ENCODE data around the gene TBC1D22A.

TBC1D22A gene

GRCh38 chr22:47067321-47067890 is 305.0 kb downstream of the TBC1D22A start:
- intact Hi-C loops (cut with DNase I) = no loop called here
- peak in 2 of 42 donors; percentile 9 to 19 for DNase-seq

DNA sequence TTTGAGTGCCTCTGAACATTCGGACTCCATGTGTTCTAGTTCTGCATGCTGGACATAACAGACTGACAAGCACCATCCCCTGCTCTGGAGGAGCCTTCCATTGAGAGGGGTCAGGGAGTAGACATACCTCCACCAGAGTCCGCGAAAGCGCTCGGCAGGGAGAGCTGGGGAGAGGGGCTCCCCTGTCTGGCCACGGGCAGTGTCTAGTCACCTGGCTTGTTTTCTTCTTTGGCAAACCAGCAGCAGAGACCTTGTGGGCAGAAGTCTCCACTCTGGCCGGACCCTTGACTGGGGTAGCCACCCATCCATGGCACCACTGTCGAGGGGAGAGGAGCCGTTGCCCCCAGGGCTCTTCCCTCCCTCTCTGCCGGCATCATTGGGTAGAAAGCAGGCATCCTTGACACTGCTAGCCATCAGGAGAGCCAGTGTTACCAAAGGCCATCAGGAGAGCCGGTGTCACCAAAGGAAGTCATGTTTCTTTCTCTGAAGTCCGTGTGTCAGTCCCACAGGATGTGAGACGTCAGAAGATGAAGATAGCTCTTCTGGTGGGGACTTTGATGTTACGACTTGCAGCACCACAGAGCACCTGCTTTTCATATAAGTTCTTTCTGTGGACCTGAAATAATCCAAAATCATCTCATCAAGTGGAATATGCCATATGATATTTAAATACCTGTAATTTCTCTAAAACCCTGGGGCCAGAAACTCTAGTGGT is 305.6 kb downstream of the TBC1D22A start:
- peak in 2 of 42 donors; percentile 9 to 21 for DNase-seq
- intact Hi-C loops (cut with DNase I) = no loop called here

GRCh38 chr22:47068626-47068996 is 306.2 kb downstream of the TBC1D22A start:
- no peak for DNase-seq
- intact Hi-C loops (cut with DNase I) = no loop called here

DNA sequence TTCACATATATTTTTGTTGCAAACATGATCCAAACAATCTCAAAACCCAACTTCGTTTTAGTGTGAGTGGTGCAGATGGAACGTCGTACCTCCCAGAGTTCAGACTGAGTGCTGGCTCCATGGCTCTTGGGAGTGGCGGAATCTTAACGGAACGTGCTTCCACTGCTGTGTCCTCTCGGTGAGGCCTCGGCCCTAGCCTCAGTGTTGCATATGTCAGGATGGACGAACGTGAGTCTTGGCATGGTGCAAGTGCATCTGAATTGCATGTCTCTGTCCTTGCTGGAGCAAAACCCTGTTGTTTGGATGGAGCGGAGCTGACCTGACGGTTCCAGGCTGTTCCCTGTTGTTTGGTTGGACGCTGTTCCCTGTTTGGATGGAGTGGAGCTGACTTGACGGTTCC is 306.8 kb downstream of the TBC1D22A start:
- intact Hi-C loops (cut with DNase I) = no loop called here
- DNase-seq = peak in 1 of 42 donors; percentile 7

GRCh38 chr22:47071078-47071806 is 308.8 kb downstream of the TBC1D22A start:
- DNase-seq = no peak

DNA sequence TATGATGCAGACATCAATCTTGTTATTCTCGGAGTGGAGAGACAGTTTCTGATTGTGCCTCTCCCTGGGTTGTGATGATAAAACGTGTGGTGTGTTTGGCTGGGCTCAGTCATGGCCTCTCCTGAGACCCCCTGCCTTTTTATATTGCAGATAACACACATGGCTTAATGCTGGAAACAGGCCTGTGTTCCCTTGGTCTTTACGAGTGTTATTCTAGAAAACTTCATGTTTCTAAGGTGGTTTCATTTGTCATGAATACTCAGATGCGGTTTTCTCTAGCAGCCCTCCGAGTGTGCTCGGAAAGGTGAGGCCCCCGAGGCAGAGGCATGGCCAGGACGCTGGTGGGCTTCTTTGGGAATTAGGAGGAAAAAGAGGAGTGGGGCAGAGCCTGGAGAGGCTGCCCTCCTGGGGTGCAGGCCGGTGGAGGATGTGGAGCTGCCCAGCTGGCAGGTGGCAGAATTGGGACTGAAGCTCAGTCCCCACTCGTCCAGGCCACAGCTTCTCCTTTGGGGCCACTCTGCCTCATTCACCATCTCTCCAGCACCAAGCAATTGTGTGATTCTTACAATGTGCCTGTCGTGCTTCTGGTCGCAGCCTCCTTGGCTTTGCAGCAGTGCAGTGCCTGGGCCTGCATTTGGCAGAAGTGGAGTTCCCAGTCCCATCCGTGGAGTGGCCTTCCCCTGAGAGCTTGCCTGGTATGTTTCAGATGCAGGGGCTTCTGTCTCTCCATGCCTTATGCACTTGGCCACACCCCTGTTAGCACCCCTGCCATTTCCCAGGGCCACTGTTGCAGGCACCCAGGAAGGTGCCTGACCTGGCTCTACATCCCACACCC is 309.6 kb downstream of the TBC1D22A start:
- intact Hi-C loops (cut with DNase I) = no loop called here
- DNase-seq = peak in 1 of 42 donors; percentile 24

More at GRCh38 chr22:47071078-47071806, 308.8 kb downstream of the TBC1D22A start:
- intact Hi-C loops (cut with DNase I) = no loop called here

DNA sequence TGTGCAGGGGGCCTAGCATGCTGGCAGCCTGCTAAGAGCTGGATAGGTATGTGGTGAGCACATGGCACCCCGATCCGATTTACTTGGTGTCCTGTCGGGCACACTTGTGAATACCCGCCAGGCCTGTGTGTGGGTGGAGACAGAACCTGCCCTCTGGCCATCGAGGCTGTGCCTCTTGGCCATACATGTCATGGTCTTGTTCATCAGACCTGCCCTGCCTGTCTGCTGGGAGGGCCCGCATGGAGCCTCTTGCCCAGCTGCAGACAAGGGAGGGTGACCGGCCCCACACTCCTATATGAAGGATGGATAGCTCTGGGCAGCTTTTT is 310.2 kb downstream of the TBC1D22A start:
- intact Hi-C loops (cut with DNase I) = no loop called here
- DNase-seq = no peak

GRCh38 chr22:47073075-47073474 is 310.6 kb downstream of the TBC1D22A start:
- intact Hi-C loops (cut with DNase I) = no loop called here
- peak in 3 of 42 donors; percentile 41 to 66 (median 53) for DNase-seq

DNA sequence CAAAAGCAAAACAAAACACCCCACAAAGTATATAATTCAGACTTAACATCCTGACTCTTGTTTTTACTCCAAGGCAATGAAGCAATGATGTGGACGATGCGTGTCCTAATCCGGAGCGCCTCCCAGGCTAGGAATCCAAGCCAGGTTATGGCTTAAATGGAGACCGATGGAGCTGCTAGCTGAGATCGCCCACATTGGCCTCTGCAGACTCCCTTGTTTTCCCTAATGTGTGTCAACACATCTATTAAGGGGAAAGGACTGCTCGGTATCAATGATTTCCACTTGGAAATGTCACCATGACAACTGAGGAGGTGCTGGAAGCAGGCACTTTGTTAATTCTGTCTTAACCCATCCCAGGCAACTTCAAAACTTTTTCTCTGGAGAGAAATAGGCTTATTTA is 311.7 kb downstream of the TBC1D22A start:
- no peak for DNase-seq

DNA sequence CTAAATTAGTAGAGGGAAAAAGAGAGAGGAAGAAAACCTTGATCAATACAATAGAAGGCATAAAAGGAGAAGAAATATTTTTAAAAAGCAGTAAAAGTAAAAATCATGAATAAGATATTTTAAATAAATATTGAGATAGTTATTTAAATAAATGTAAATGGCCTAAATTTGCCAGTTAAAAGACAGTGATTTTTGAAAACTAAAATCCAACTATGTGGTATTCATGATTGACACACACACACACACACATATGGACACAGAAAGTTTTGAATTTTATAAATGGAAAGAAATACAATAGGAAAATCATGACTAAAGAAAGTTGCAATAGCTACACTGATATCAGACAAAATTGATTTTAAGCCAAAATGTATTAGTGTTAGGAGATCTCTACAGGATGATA is 313.1 kb downstream of the TBC1D22A start:
- intact Hi-C loops (cut with DNase I) = no loop called here
- DNase-seq = no peak

More for the DNA sequence above, 311.7 kb downstream of the TBC1D22A start:
- intact Hi-C loops (cut with DNase I) = no loop called here

DNA sequence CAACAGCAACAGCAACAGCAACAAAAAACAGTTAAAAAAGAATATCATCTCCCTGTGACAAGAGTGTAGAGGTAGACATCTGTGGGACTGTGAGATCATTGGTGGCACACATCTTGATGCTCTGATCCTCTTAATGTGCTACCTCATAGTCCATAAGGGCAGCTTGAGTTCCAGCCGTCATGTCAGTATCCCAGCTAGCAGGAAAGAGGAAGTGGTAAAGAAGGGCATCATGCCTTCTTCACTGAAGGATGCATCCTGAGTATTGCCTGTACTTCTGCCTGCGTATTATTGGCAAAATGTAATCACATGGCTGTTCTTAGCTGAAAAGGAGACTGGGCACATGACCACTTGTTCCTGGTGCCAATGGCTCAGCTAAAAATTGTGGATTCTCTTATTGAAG is 314.3 kb downstream of the TBC1D22A start:
- DNase-seq = no peak
- intact Hi-C loops (cut with DNase I) = no loop called here

DNA sequence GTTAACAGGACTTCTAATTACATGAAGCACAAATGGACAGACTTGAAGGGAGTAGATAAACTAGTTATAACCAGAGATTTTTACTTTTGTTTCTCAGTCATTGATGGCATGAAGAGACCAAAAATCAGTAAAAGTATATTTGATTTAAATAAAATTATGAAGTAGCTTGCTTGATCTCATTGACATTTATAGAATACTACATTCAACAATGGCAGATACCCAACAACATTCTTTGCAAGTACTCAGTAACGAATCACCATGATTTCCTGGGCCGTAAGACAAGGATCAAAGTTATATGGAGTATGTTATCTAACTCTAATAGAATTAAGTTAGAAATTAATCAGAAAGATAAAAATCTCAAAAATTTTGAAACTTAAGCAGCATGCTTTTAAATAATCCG is 317.6 kb downstream of the TBC1D22A start:
- no peak for DNase-seq
- intact Hi-C loops (cut with DNase I) = no loop called here

GRCh38 chr22:47082505-47082904 is 320.1 kb downstream of the TBC1D22A start:
- intact Hi-C loops (cut with DNase I) = no loop called here
- no peak for DNase-seq

- intact Hi-C loops (cut with DNase I) = no loop called here
- DNase-seq = peak in 3 of 42 donors; percentile 25 to 56 (median 43)
These were observed 321.0 kb downstream of the TBC1D22A start for GRCh38 chr22:47083379-47083986.

DNA sequence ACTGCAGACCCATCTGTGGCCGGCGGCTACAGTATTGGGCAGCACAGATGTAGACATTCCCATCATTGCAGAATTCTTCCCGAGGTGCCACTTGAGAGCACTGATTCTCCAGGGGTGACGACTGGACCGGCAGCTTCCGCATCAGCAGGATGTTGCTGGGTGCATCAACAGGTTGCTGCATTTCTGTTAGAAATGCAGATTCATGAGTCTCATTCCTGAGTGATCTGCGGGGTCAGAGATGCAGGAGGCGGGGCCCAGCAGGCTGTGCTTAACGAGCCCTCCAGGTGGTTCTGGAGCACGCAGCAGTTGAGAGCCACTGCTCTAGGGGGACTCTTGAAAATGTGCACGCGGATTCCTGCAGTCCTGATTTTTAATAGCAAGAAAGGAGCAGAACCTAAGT is 321.8 kb downstream of the TBC1D22A start:
- DNase-seq = no peak
- intact Hi-C loops (cut with DNase I) = loop anchor here (2.0 kb wide), 1 partner anchor 23 kb away; no protein-coding TSS in a partner anchor

- DNase-seq = peak in 3 of 42 donors; percentile 37 to 45 (median 38)
- intact Hi-C loops (cut with DNase I) = no loop called here
These were observed 324.3 kb downstream of the TBC1D22A start for GRCh38 chr22:47086596-47087248.

GRCh38 chr22:47088480-47089158 is 326.2 kb downstream of the TBC1D22A start:
- DNase-seq = no peak

GRCh38 chr22:47089374-47089773 is 326.9 kb downstream of the TBC1D22A start:
- DNase-seq = no peak
- intact Hi-C loops (cut with DNase I) = no loop called here

More at GRCh38 chr22:47088480-47089158, 326.2 kb downstream of the TBC1D22A start:
- intact Hi-C loops (cut with DNase I) = no loop called here

Data from head of caudate nucleus (tissue), 42 donors.